Measurements from ENCODE around the gene EFEMP2. TPM values are rescaled to one million over a fixed set of nuclear protein-coding genes. Genes with fewer than 3 reads are reported as not detected.

EFEMP2 gene
- total and polyA plus RNA-seq, 2 experiments from 2014 or later: 7.4 to 9.4 TPM

- ATAC-seq (peak; percentile 15), DNase-seq (ENCODE audit: low spot score) (peak; percentile 83)
- Histone ChIP-seq H3K79me2 (replicated peaks; ENCODE audit: insufficient read depth) (peaks cover 10% of the 10 kb centered on the region), H3F3A (replicated peaks; ENCODE audit: low read depth) (peaks cover 34% of the 10 kb centered on the region), H3K36me3 (ENCODE audit: insufficient read depth) (peaks cover 3% of the 10 kb centered on the region; the same call in 1 of the 2 replicates), H3K9me2 (ENCODE audit: insufficient read depth) (no peaks in the 10 kb centered on the region), H3K4me3 (peak overlapping the region; percentile 93), H3K4me1 (ENCODE audit: insufficient read depth) (peaks cover 32% of the 10 kb centered on the region), H3K27me3 (ENCODE audit: insufficient read depth) (peaks cover 25% of the 10 kb centered on the region), H4K20me1 (replicated peaks; ENCODE audit: insufficient read depth) (peaks cover 12% of the 10 kb centered on the region), H3K4me2 (peak overlapping the region; percentile 89), H3K27ac (ENCODE audit: low read depth) (no peak overlapping the region), H2AFZ (no peak overlapping the region; the same call in 1 of the 2 replicates)
- peaks cover 2% of the 10 kb centered on the region; the same call in 1 of the 3 replicates for H3K9me3 Mint-ChIP-seq
- peaks cover 17% of the 10 kb centered on the region for H3K36me3 Mint-ChIP-seq (ENCODE audit: low read depth)
- peaks cover 40% of the 10 kb centered on the region for H3K4me1 Mint-ChIP-seq
- no peak overlapping the region for H3K27ac Mint-ChIP-seq
- peaks cover 39% of the 10 kb centered on the region for H3K27me3 Mint-ChIP-seq (ENCODE audit: insufficient read depth, low read depth, poor library complexity)
- peak; percentile 58 to 73 for TF ChIP-seq CTCF (conservative IDR thresholded peaks at IDR 0.05; ENCODE audit: low read depth in 2 of 2)
- no peak for TF ChIP-seq REST (IDR thresholded peaks at IDR 0.05; ENCODE audit: unreplicated experiment)
- no peak for TF ChIP-seq NANOG (IDR thresholded peaks at IDR 0.05; ENCODE audit: borderline replicate concordance)
- TF ChIP-seq ZNF331 (CRISPR knock-in tag; IDR thresholded peaks at IDR 0.05; ENCODE audit: low read depth): no peak
- TF ChIP-seq EZH2 (IDR thresholded peaks at IDR 0.05; ENCODE audit: low read depth, unreplicated experiment): no peak
- TF ChIP-seq ZNF462 (CRISPR knock-in tag; IDR thresholded peaks at IDR 0.05): no peak
- TF ChIP-seq EZH2phosphoT487 (IDR thresholded peaks at IDR 0.05; ENCODE audit: unreplicated experiment): no peak
- TF ChIP-seq JUNB (IDR thresholded peaks at IDR 0.05; ENCODE audit: unreplicated experiment): no peak
- peak; percentile 71 for TF ChIP-seq POLR2AphosphoS5 (IDR thresholded peaks at IDR 0.05; ENCODE audit: low read depth)
- no peak for TF ChIP-seq STAT1 (IDR thresholded peaks at IDR 0.05; ENCODE audit: unreplicated experiment)
- peak; percentile 64 for TF ChIP-seq ETS1 (IDR thresholded peaks at IDR 0.05)
- TF ChIP-seq ZNF114 (CRISPR knock-in tag; IDR thresholded peaks at IDR 0.05): no peak
- no peak for TF ChIP-seq CREB1 (CRISPR knock-in tag; IDR thresholded peaks at IDR 0.05; ENCODE audit: low read depth)
- peak overlapping the region; percentile 81 for H3K4me3 Mint-ChIP-seq
Observed at GRCh38 chr11:65891219-65892136, 18.9 kb upstream of the EFEMP2 start.

Data from GM23338 (cell line).